HG03064 (cell line): Measurements from ENCODE around the gene EXOSC7.
"Not testable (repeated sequence)": the region's sequence is repeated elsewhere in the genome, so short reads cannot be mapped to it uniquely, and the experiment has no call there.

Experiments
- ATAC-seq: cut with Tn5 transposase; IDR thresholded peaks from one replicate; pipeline ENCODE4 v1.9.1; 2021; ENCODE audit warnings: low read depth; ENCODE audit not compliant: unreplicated experiment

EXOSC7 gene

GRCh38 chr3:45049807-45050206, 73.8 kb downstream of the EXOSC7 start:
- no peak for ATAC-seq

GRCh38 chr3:45051685-45052084, 75.6 kb downstream of the EXOSC7 start:
- no peak for ATAC-seq

- not testable (repeated sequence) for ATAC-seq
These were observed 77.8 kb downstream of the EXOSC7 start for GRCh38 chr3:45053805-45054195.

GRCh38 chr3:45054196-45054857, 78.3 kb downstream of the EXOSC7 start:
- no peak for ATAC-seq

GRCh38 chr3:45055032-45055410, 79.0 kb downstream of the EXOSC7 start:
- ATAC-seq: no peak

- ATAC-seq: no peak
These were observed 79.5 kb downstream of the EXOSC7 start for GRCh38 chr3:45055411-45056143.

- no peak for ATAC-seq
These were observed 80.7 kb downstream of the EXOSC7 start for GRCh38 chr3:45056608-45057301.

GRCh38 chr3:45057557-45057956, 81.5 kb downstream of the EXOSC7 start:
- ATAC-seq: no peak

- ATAC-seq: no peak
These were observed 83.1 kb downstream of the EXOSC7 start for GRCh38 chr3:45059132-45059531.

- ATAC-seq: no peak
These were observed 84.3 kb downstream of the EXOSC7 start for GRCh38 chr3:45060165-45060892.
